ENCODE data around the gene DACT1. TPM values are rescaled to one million over a fixed set of nuclear protein-coding genes. Genes with fewer than 3 reads are reported as not detected.

Gene DACT1
- total RNA-seq, 1 experiment from 2014 or later, result not detected

- Mint-ChIP-seq H3K4me3 (ENCODE audit: low read depth, unreplicated experiment) (no peak overlapping the region), H3K27ac (ENCODE audit: unreplicated experiment) (no peak overlapping the region), H3K4me1 (ENCODE audit: low read depth, unreplicated experiment) (no peaks in the 10 kb centered on the region), H3K36me3 (ENCODE audit: insufficient read depth, unreplicated experiment) (no peaks in the 10 kb centered on the region), H3K27me3 (ENCODE audit: unreplicated experiment) (peaks cover 18% of the 10 kb centered on the region), H3K9me3 (ENCODE audit: low read depth, unreplicated experiment) (no peaks in the 10 kb centered on the region)
- intact Hi-C loops (cut with micrococcal nuclease; ENCODE audit: unreplicated experiment), result no loop called here
- no peak for TF ChIP-seq CTCF (IDR thresholded peaks at IDR 0.05; ENCODE audit: unreplicated experiment)
- DNase-seq, result no peak
- CTCF ChIA-PET, result no interaction called here
- BruUV-seq (replicated peaks), result no TSS peak
These were observed 12.3 kb upstream of the DACT1 start for GRCh38 chr14:58625438-58625837.

GRCh38 chr14:58626431-58626831, 11.3 kb upstream of the DACT1 start:
- no peak overlapping the region for H3K27ac Mint-ChIP-seq (ENCODE audit: unreplicated experiment)
- no peak for DNase-seq
- BruUV-seq (replicated peaks), result no TSS peak
- TF ChIP-seq CTCF (IDR thresholded peaks at IDR 0.05; ENCODE audit: unreplicated experiment), result no peak
- H3K4me1 Mint-ChIP-seq (ENCODE audit: low read depth, unreplicated experiment), result no peaks in the 10 kb centered on the region
- H3K4me3 Mint-ChIP-seq (ENCODE audit: low read depth, unreplicated experiment), result no peak overlapping the region
- H3K9me3 Mint-ChIP-seq (ENCODE audit: low read depth, unreplicated experiment), result no peaks in the 10 kb centered on the region
- intact Hi-C loops (cut with micrococcal nuclease; ENCODE audit: unreplicated experiment), result no loop called here
- no peaks in the 10 kb centered on the region for H3K36me3 Mint-ChIP-seq (ENCODE audit: insufficient read depth, unreplicated experiment)
- CTCF ChIA-PET, result no interaction called here
- peaks cover 26% of the 10 kb centered on the region for H3K27me3 Mint-ChIP-seq (ENCODE audit: unreplicated experiment)

GRCh38 chr14:58628406-58628805, 9.4 kb upstream of the DACT1 start:
- H3K27me3 Mint-ChIP-seq (ENCODE audit: unreplicated experiment), result peaks cover 35% of the 10 kb centered on the region
- intact Hi-C loops (cut with micrococcal nuclease; ENCODE audit: unreplicated experiment), result no loop called here

GRCh38 chr14:58629281-58629680, 8.5 kb upstream of the DACT1 start:
- H3K9me3 Mint-ChIP-seq (ENCODE audit: low read depth, unreplicated experiment), result no peaks in the 10 kb centered on the region
- no peak for TF ChIP-seq CTCF (IDR thresholded peaks at IDR 0.05; ENCODE audit: unreplicated experiment)
- CTCF ChIA-PET, result no interaction called here
- peaks cover 42% of the 10 kb centered on the region for H3K27me3 Mint-ChIP-seq (ENCODE audit: unreplicated experiment)
- H3K27ac Mint-ChIP-seq (ENCODE audit: unreplicated experiment), result no peak overlapping the region
- H3K4me3 Mint-ChIP-seq (ENCODE audit: low read depth, unreplicated experiment), result no peak overlapping the region
- no TSS peak for BruUV-seq (replicated peaks)
- no peak for DNase-seq
- no peaks in the 10 kb centered on the region for H3K4me1 Mint-ChIP-seq (ENCODE audit: low read depth, unreplicated experiment)
- intact Hi-C loops (cut with micrococcal nuclease; ENCODE audit: unreplicated experiment), result no loop called here
- H3K36me3 Mint-ChIP-seq (ENCODE audit: insufficient read depth, unreplicated experiment), result no peaks in the 10 kb centered on the region

More at GRCh38 chr14:58628406-58628805, 9.4 kb upstream of the DACT1 start:
- no peak for DNase-seq
- CTCF ChIA-PET, result no interaction called here
- no TSS peak for BruUV-seq (replicated peaks)
- Mint-ChIP-seq H3K4me3 (ENCODE audit: low read depth, unreplicated experiment) (no peak overlapping the region), H3K4me1 (ENCODE audit: low read depth, unreplicated experiment) (no peaks in the 10 kb centered on the region), H3K36me3 (ENCODE audit: insufficient read depth, unreplicated experiment) (no peaks in the 10 kb centered on the region), H3K27ac (ENCODE audit: unreplicated experiment) (no peak overlapping the region), H3K9me3 (ENCODE audit: low read depth, unreplicated experiment) (no peaks in the 10 kb centered on the region)
- TF ChIP-seq CTCF (IDR thresholded peaks at IDR 0.05; ENCODE audit: unreplicated experiment), result no peak
